Liver (tissue), 9 donors: ENCODE measurements around the gene MAP3K3. TPM values are rescaled to one million over a fixed set of nuclear protein-coding genes. Genes with fewer than 3 reads are reported as not detected.

Source experiments
- DNase-seq: peaks from one replicate; pipeline ENCODE4 v3.0.0-alpha.2; 2017; ENCODE audit warnings: low spot score
- H3K27ac ChIP-seq, 2 donors: one replicate each; pipeline ENCODE4 v1.7.0; 2013; ENCODE audit warnings: inconsistent platforms in 2 of 2, low read length in 2 of 2, control low read depth in 1 of 2, low read depth in 1 of 2, mild to moderate bottlenecking in 1 of 2
- H3K27me3 ChIP-seq, 4 donors: one replicate each; pipeline versions ENCODE4 v1.6.1 to v1.7.0; 2013; ENCODE audit warnings: low read length in 3 of 4, inconsistent platforms in 1 of 4, mild to moderate bottlenecking in 1 of 4, moderate library complexity in 1 of 4; ENCODE audit not compliant: control insufficient read depth in 4 of 4, insufficient read depth in 4 of 4
- H3K36me3 ChIP-seq, 4 donors: one replicate each; pipeline versions ENCODE4 v1.6.1 to v1.7.0; 2013; ENCODE audit warnings: low read length in 3 of 4, mild to moderate bottlenecking in 3 of 4, low read depth in 1 of 4, moderate library complexity in 1 of 4; ENCODE audit not compliant: control insufficient read depth in 4 of 4, insufficient read depth in 3 of 4
- H3K4me1 ChIP-seq, 4 donors: one replicate each; pipeline versions ENCODE4 v1.6.1 to v1.7.0; 2013; ENCODE audit warnings: low read length in 3 of 4, mild to moderate bottlenecking in 3 of 4, moderate library complexity in 1 of 4; ENCODE audit not compliant: control insufficient read depth in 4 of 4, insufficient read depth in 4 of 4
- H3K4me3 ChIP-seq, 3 donors: one replicate each; pipeline versions ENCODE4 v1.6.1 to v1.7.0; 2013; ENCODE audit warnings: low read length in 3 of 3, control low read depth in 1 of 3, low read depth in 1 of 3, mild to moderate bottlenecking in 1 of 3
- H3K9ac ChIP-seq, 2 donors: one replicate each; pipeline ENCODE4 v1.7.0; 2013; ENCODE audit warnings: low read length in 2 of 2, mild to moderate bottlenecking in 2 of 2, moderate library complexity in 2 of 2, control low read depth in 1 of 2, low read depth in 1 of 2
- H3K9me3 ChIP-seq, 4 donors: one replicate each; pipeline versions ENCODE4 v1.6.1 to v1.7.0; 2013; ENCODE audit warnings: low read length in 3 of 4; ENCODE audit not compliant: control insufficient read depth in 4 of 4
- CTCF ChIP-seq: fragments of 150-350 bp; IDR thresholded peaks from 2 replicates; pipeline ENCODE4 v1.5.1; 2017; ENCODE audit warnings: improper control_type of control experiment, low read depth, low read length; ENCODE audit not compliant: missing input control
- EGR1 ChIP-seq, 2 donors: IDR thresholded peaks; 2 replicates each; pipeline ENCODE4 v1.6.1; 2016 to 2018; ENCODE audit warnings: antibody characterized with exemption in 2 of 2, low read depth in 2 of 2
- FOXA1 ChIP-seq: IDR thresholded peaks from 2 replicates; pipeline ENCODE4 v1.6.1; 2016; ENCODE audit warnings: antibody characterized with exemption
- FOXA2 ChIP-seq: IDR thresholded peaks from 2 replicates; pipeline ENCODE4 v1.6.1; 2016; ENCODE audit warnings: antibody characterized with exemption
- GABPA ChIP-seq, 2 donors: IDR thresholded peaks in 1 of 2; conservative IDR thresholded peaks in 1 of 2; 2 replicates each; pipeline ENCODE4 v1.6.1; 2016; ENCODE audit warnings: antibody characterized with exemption in 2 of 2, mild to moderate bottlenecking in 1 of 2, moderate library complexity in 1 of 2
- HNF4A ChIP-seq, 2 donors: conservative IDR thresholded peaks; 2 replicates each; pipeline ENCODE4 v1.6.1; 2016; ENCODE audit warnings: antibody characterized with exemption in 2 of 2, mild to moderate bottlenecking in 2 of 2
- HNF4G ChIP-seq: IDR thresholded peaks from 2 replicates; pipeline ENCODE4 v1.6.1; 2016; ENCODE audit warnings: antibody characterized with exemption
- JUND ChIP-seq, 2 donors: IDR thresholded peaks; 2 replicates each; pipeline ENCODE4 v1.6.1; 2016; ENCODE audit warnings: antibody characterized with exemption in 2 of 2
- MAX ChIP-seq: IDR thresholded peaks from 2 replicates; pipeline ENCODE4 v1.6.1; 2016; ENCODE audit warnings: antibody characterized with exemption
- NR2F2 ChIP-seq: IDR thresholded peaks from 2 replicates; pipeline ENCODE4 v1.6.1; 2016; ENCODE audit warnings: antibody characterized with exemption
- RAD21 ChIP-seq, 2 donors: IDR thresholded peaks; 2 replicates each; pipeline ENCODE4 v1.6.1; 2016; ENCODE audit warnings: antibody characterized with exemption in 2 of 2, mild to moderate bottlenecking in 2 of 2
- RXRA ChIP-seq, 2 donors: IDR thresholded peaks; 2 replicates each; pipeline ENCODE4 v1.6.1; 2017 to 2018; ENCODE audit warnings: antibody characterized with exemption in 2 of 2, mild to moderate bottlenecking in 1 of 2
- SP1 ChIP-seq: IDR thresholded peaks from 2 replicates; pipeline ENCODE4 v1.6.1; 2018; ENCODE audit warnings: antibody characterized with exemption, mild to moderate bottlenecking
- TAF1 ChIP-seq: conservative IDR thresholded peaks from 2 replicates; pipeline ENCODE4 v1.6.1; 2016; ENCODE audit warnings: antibody characterized with exemption, mild to moderate bottlenecking
- YY1 ChIP-seq: IDR thresholded peaks from 2 replicates; pipeline ENCODE4 v1.6.1; 2016; ENCODE audit warnings: antibody characterized with exemption, mild to moderate bottlenecking
- ZBTB33 ChIP-seq: IDR thresholded peaks from 2 replicates; pipeline ENCODE4 v1.6.1; 2016; ENCODE audit warnings: antibody characterized with exemption
- WGBS: extraction: QIAGEN DNeasy Blood & Tissue Kit; methylation state at CpG from one replicate; pipeline ENCODE4 v1.1.7; 2013; 5-methylcytosine and 5-hydroxymethylcytosine counted together
- polyA plus RNA-seq, 2 donors: library from polyadenylated mRNA; stranded (reverse) in 1 of 2; unstranded in 1 of 2; fragments of 200-250 nt in 1 of 2; fragments of >200 nt in 1 of 2; fragmentation: Nextera tagmentation in 1 of 2; extraction: Ambion mirVana in 1 of 2; gene quantifications; one replicate each; pipeline versions ENCODE4 v1.2.1 to v1.2.3, GENCODE V29; 2013 to 2015
- total RNA-seq, 2 donors: library from RNA; depleted of rRNA; stranded (reverse); fragments of >200 nt; gene quantifications; one replicate each; pipeline ENCODE4 v1.2.3, GENCODE V29; 2014
- TF ChIP-seq, protein P1 (sequence below): IDR thresholded peaks from 2 replicates; pipeline ENCODE4 v1.6.1; 2016; ENCODE audit warnings: antibody characterized with exemption, mild to moderate bottlenecking
- TF ChIP-seq, protein P2 (sequence below): IDR thresholded peaks from 2 replicates; pipeline ENCODE4 v1.6.1; 2016; ENCODE audit warnings: antibody characterized with exemption
- donor health status: healthy.
- donor health status: healthy.
- donor health status: healthy.
- donor health status: healthy.
- donor health status: healthy.

MAP3K3 gene
- total and polyA plus RNA-seq, 4 donors: 3.9 to 28.7 (median 11.0) TPM

DNA sequence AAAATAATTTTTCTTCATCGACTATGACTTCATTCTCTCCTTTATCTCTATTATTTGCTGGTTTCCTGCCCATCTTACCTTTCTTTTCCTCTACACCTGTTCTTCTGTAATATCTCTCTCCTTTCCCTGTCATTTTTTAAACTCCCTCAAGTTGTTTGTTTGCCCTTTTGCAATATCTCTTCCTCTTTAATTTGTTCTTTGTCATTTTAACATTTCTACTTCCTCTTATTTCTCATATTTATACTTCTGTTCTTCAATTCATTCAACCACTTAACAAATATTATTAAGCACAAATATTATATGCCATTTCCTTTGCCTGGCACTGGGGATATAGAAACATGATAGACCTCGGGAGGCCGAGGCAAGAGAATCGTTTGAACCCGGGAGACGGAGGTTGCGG, 22.6 kb downstream of the MAP3K3 start (continued):
- TF ChIP-seq YY1: no peak
- TF ChIP-seq CTCF: no peak

- TF ChIP-seq NR2F2: no peak
- no peak for TF ChIP-seq RXRA (IDR thresholded peaks at IDR 0.05)
- TF ChIP-seq, protein P1, sequence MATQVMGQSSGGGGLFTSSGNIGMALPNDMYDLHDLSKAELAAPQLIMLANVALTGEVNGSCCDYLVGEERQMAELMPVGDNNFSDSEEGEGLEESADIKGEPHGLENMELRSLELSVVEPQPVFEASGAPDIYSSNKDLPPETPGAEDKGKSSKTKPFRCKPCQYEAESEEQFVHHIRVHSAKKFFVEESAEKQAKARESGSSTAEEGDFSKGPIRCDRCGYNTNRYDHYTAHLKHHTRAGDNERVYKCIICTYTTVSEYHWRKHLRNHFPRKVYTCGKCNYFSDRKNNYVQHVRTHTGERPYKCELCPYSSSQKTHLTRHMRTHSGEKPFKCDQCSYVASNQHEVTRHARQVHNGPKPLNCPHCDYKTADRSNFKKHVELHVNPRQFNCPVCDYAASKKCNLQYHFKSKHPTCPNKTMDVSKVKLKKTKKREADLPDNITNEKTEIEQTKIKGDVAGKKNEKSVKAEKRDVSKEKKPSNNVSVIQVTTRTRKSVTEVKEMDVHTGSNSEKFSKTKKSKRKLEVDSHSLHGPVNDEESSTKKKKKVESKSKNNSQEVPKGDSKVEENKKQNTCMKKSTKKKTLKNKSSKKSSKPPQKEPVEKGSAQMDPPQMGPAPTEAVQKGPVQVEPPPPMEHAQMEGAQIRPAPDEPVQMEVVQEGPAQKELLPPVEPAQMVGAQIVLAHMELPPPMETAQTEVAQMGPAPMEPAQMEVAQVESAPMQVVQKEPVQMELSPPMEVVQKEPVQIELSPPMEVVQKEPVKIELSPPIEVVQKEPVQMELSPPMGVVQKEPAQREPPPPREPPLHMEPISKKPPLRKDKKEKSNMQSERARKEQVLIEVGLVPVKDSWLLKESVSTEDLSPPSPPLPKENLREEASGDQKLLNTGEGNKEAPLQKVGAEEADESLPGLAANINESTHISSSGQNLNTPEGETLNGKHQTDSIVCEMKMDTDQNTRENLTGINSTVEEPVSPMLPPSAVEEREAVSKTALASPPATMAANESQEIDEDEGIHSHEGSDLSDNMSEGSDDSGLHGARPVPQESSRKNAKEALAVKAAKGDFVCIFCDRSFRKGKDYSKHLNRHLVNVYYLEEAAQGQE: no peak
- TF ChIP-seq EGR1 (IDR thresholded peaks at IDR 0.05; ENCODE audit: low read depth in 2 of 2): no peak
- no peak for TF ChIP-seq YY1
- TF ChIP-seq CTCF: no peak
- TF ChIP-seq, protein P2, sequence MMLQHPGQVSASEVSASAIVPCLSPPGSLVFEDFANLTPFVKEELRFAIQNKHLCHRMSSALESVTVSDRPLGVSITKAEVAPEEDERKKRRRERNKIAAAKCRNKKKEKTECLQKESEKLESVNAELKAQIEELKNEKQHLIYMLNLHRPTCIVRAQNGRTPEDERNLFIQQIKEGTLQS: no peak
- no peak for TF ChIP-seq FOXA1
- TF ChIP-seq SP1: no peak
- no peak for TF ChIP-seq MAX
- TF ChIP-seq ZBTB33: no peak
- no peak for TF ChIP-seq HNF4A (conservative IDR thresholded peaks at IDR 0.05)
- no peak for TF ChIP-seq JUND (IDR thresholded peaks at IDR 0.05)
- TF ChIP-seq TAF1: no peak
- no peak for TF ChIP-seq GABPA (IDR thresholded peaks at IDR 0.05 in 1 of 2, conservative IDR thresholded peaks at IDR 0.05 in 1 of 2)
- no peak for TF ChIP-seq RAD21 (IDR thresholded peaks at IDR 0.05)
- no peak for TF ChIP-seq HNF4G
- no peak for TF ChIP-seq FOXA2
- Histone ChIP-seq H3K4me1 (peaks cover 0 to 3% (median 1%) of the 10 kb centered on the region in 4 donors), H3K9ac (no peak overlapping the region), H3K4me3 (no peak overlapping the region), H3K27ac (no peak overlapping the region), H3K36me3 (peaks cover 2 to 13% (median 9%) of the 10 kb centered on the region in 4 donors), H3K9me3 (no peaks in the 10 kb centered on the region), H3K27me3 (no peaks in the 10 kb centered on the region)
- DNase-seq: no peak
- 95% methylated on average over 5 of the region's 5 CpGs for whole genome bisulfite sequencing
Observed at GRCh38 chr17:63645775-63646487, 23.7 kb downstream of the MAP3K3 start.
